Measurements from ENCODE around the gene GSTT2.
"Not testable (repeated sequence)": the region's sequence is repeated elsewhere in the genome, so short reads cannot be mapped to it uniquely, and the experiment has no call there.

The GSTT2 gene

DNA sequence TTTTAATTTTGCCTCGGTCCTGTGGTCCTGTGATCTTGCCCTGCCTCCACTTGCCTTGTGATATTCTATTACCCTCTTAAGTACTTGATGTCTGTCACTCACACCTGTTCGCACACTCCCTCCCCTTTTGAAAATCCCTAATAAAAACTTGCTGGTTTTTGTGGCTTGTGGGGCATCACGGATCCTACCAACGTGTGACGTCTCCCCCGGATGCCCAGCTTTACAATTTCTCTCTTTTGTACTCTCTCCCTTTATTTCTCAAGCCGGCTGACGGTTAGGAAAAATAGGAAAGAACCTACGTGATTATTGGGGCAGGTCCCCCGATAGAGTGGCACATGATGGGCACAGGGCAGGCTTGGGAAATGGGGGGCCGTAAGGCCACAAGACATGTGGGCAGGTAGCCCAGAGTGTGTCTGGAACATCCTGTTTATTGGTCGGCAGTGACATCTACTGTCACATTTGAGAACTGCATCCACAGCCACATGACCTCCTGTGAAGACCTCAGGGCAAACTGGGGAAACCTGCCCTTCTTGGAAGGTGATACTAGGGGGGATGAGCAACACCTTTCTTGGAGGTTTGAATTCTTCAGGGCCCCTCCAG lies 23.5 kb upstream of the GSTT2 start:
- peak; percentile 78 for DNase-seq (ENCODE audit: low read depth)
- TF ChIP-seq, protein P1, sequence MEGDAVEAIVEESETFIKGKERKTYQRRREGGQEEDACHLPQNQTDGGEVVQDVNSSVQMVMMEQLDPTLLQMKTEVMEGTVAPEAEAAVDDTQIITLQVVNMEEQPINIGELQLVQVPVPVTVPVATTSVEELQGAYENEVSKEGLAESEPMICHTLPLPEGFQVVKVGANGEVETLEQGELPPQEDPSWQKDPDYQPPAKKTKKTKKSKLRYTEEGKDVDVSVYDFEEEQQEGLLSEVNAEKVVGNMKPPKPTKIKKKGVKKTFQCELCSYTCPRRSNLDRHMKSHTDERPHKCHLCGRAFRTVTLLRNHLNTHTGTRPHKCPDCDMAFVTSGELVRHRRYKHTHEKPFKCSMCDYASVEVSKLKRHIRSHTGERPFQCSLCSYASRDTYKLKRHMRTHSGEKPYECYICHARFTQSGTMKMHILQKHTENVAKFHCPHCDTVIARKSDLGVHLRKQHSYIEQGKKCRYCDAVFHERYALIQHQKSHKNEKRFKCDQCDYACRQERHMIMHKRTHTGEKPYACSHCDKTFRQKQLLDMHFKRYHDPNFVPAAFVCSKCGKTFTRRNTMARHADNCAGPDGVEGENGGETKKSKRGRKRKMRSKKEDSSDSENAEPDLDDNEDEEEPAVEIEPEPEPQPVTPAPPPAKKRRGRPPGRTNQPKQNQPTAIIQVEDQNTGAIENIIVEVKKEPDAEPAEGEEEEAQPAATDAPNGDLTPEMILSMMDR (IDR thresholded peaks at IDR 0.05; ENCODE audit: low read length, missing control alignments) = peak; percentile 75
- H3K4me3 ChIP-seq (replicated peaks; ENCODE audit: low read depth, low read length) = not testable (repeated sequence)

DNA sequence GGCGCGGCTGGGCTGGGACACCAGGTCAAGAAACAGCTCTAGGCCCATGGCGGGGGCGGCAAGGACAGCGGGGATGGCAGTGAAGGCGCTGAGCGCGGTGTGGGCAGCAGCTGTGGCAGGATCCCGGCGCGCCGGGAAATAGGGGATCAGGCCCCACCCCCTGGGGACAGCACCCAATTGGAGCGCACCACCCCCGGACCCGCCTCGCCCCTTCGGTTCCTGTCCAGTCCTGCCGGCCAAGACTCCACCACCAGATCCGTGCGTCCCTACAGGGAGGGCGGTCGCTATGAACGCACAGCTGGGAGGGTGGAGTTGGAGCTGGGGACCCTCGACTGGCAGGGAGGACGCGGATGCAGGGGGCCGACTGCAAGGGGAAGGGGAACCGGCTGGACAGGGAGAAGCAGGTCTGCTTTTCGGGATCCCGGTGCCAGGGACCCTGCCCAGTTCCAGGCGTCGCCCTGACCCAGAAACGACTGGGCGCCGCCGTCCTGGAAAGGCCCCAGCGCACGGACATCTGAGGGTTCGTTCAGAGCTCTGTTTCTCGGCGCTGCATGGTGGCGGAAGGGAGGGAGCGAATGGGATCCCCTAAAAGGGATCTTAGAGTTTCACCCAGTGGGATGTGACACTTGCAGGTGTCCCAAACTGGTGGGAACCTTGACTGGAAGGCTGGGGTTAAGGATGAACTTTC lies 18.7 kb upstream of the GSTT2 start, which contains the start of gene GSTT2B:
TSS of gene GSTT2B (minus strand) at position 112 of the 688 bp plus-strand sequence. CDS start at position 48, 64 bp downstream.
- peak within 1 kb of the TSS; percentile 33 for H3K4me3 ChIP-seq (replicated peaks; ENCODE audit: low read depth, low read length)

DNA sequence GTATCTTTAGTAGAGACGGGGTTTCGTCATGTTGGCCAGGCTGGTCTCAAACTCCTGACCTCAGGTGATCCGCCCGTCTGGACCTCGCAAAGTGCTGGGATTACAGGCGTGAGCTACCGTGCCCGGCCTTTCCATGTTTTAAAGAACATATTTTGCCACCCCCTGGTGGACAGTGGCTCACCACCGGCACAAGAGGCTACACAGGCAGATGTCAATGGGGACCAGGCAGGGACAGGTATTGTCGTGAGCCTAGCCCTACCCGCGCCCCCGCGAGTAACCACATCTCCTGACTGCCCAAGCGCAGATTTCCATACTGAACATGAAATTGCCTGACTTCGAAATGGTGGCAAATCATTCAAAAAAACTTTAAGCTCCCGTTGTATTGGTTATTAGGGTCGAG lies 13.8 kb upstream of the GSTT2 start:
- not testable (repeated sequence) for H3K4me3 ChIP-seq (replicated peaks; ENCODE audit: low read depth, low read length); DNase-seq (ENCODE audit: low read depth)

More for the DNA sequence above, 18.7 kb upstream of the GSTT2 start, which contains the start of gene GSTT2B:
- DNase-seq (ENCODE audit: low read depth) = not testable (repeated sequence)

DNA sequence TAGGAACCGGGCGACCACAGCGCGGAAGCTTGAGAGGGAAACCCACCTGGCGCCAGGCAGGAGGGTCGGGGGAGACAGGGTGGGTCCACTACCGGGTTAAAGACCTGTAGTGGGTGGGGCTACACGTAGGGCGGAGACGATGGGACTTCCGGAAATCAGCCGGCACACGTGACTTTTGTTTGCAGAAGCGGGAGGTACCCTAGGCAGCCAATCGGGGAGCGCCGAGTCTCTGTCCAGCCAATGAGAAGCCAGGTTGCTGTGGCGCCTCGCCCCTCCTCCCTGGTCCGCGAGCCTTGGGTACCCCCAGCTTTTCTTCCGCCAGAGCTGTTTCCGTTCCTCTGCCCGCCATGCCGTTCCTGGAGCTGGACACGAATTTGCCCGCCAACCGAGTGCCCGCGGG lies 13.4 kb upstream of the GSTT2 start, which contains the start of gene DDTL:
TSS of gene DDTL (plus strand) at position 321 of the 400 bp plus-strand sequence. CDS start at position 348, 27 bp downstream.
- not testable (repeated sequence) for H3K4me3 ChIP-seq (replicated peaks; ENCODE audit: low read depth, low read length); DNase-seq (ENCODE audit: low read depth)

DNA sequence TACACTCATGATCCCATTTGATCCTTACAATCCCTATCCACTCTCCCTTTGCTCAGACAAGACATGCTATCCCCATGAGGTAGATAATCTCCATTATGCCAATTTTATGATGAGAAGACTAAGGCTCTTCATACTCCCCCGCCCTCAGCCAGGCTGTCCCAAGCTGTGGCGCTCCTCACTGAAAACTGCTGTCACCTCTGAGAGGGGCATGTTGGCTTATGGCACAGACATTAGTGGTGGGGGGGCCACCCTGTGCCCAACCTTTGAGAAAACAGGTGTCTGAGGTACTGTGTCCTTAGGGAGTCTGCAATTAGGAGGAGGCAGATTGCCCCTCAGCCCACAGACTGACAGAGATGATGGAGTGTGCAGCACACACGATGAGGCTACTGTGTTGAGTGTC lies 10.9 kb upstream of the GSTT2 start:
- H3K4me3 ChIP-seq (replicated peaks; ENCODE audit: low read depth, low read length) = no peak overlapping the region
- TF ChIP-seq, protein P1 (IDR thresholded peaks at IDR 0.05; ENCODE audit: low read length, missing control alignments) = no peak

DNA sequence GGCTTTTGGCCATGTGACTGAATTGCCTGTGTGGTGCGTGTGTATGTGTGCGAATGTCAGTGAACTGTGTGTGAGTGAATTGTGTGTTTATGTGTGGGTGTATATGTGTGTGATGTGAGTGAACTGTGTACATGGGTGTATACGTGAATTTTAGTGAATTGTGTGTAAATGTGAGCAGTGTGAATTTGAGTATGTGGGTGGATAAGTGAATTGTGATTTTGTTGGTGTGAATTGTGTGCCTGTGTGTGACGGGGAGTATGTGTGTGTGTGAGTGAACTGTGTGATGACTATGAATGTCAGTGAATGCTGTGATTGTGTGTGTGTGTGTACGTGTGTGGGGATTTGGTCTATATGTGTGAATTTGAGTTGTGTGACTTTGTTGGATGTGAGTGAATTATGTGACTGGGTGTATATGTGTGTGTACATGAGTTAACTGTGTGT lies 9.7 kb upstream of the GSTT2 start:
- no peak overlapping the region for H3K4me3 ChIP-seq (replicated peaks; ENCODE audit: low read depth, low read length)
- no peak for DNase-seq (ENCODE audit: low read depth)
- TF ChIP-seq, protein P1 (IDR thresholded peaks at IDR 0.05; ENCODE audit: low read length, missing control alignments) = no peak

More for the DNA sequence above, 10.9 kb upstream of the GSTT2 start:
- DNase-seq (ENCODE audit: low read depth) = no peak

DNA sequence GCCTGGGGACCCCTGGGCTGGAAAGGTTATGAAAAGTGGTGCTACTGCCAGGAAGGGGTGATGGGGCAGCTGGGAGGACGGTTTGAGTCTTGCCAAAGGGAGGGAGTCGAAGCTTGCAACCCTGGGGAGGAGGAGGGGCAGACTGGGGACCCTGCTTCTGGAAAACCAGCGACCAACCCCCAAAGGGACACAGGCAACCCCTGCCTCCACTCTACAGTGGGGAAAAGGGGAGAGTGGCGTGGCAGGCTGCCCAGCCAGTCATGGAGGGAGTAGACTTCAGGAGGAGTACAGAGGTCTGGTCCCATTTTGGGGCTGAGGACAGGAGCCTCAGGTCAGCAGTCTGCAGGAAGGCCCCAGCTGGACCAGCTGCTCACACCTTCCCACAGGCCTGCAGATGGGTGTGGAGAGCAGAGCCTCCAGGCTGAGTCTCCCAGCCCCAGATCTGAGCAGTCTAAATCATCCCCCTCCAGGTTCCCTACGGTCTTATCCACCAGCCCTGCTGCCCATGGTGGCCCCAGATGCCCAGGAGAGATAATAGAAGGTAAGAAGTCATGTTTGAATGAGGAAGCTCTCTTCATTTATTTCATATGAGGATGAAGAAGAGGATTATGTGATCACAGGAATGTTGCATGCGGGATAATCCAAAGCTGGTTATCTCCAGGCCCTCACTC lies 9.0 kb upstream of the GSTT2 start:
- DNase-seq (ENCODE audit: low read depth) = no peak
- TF ChIP-seq, protein P1 (IDR thresholded peaks at IDR 0.05; ENCODE audit: low read length, missing control alignments) = no peak

DNA sequence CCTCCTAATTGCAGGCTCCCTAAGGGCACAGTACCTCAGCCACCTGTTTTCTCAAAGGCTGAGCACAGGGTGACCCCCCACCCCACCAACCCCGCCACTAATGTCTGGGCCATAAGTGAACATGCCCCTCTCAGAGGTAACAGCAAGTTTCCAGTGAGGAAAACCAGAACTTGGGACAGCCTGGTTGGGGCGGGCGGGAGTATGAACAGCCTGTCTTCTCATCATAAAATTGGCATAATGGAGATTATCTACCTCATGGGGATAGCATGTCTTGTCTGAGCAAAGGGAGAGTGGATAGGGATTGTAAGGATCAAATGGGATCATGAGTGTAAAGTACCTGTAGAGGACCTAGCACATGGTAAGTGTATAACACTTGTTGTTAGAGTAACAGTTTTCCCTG lies 8.0 kb upstream of the GSTT2 start:
- not testable (repeated sequence) for H3K4me3 ChIP-seq (replicated peaks; ENCODE audit: low read depth, low read length); DNase-seq (ENCODE audit: low read depth)

More for the DNA sequence above, 9.0 kb upstream of the GSTT2 start:
- no peak overlapping the region for H3K4me3 ChIP-seq (replicated peaks; ENCODE audit: low read depth, low read length)

DNA sequence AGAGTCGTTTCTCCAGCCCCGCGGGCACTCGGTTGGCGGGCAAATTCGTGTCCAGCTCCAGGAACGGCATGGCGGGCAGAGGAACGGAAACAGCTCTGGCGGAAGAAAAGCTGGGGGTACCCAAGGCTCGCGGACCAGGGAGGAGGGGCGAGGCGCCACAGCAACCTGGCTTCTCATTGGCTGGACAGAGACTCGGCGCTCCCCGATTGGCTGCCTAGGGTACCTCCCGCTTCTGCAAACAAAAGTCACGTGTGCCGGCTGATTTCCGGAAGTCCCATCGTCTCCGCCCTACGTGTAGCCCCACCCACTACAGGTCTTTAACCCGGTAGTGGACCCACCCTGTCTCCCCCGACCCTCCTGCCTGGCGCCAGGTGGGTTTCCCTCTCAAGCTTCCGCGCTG lies 5.6 kb upstream of the GSTT2 start, which contains the start of gene DDT:
TSS of gene DDT (minus strand) at position 97 of the 400 bp plus-strand sequence. CDS start at position 70, 27 bp downstream.
- DNase-seq (ENCODE audit: low read depth) = not testable (repeated sequence)

DNA sequence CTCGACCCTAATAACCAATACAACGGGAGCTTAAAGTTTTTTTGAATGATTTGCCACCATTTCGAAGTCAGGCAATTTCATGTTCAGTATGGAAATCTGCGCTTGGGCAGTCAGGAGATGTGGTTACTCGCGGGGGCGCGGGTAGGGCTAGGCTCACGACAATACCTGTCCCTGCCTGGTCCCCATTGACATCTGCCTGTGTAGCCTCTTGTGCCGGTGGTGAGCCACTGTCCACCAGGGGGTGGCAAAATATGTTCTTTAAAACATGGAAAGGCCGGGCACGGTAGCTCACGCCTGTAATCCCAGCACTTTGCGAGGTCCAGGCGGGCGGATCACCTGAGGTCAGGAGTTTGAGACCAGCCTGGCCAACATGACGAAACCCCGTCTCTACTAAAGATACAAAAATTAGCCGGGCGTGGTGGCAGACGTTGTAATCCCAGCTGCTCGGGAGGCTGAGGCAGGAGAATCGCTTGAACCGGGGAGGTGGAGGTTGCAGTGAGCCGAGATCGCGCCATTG lies 5.0 kb upstream of the GSTT2 start:
- H3K4me3 ChIP-seq (replicated peaks; ENCODE audit: low read depth, low read length) = not testable (repeated sequence)

More for the DNA sequence above, 5.6 kb upstream of the GSTT2 start, which contains the start of gene DDT:
- not testable (repeated sequence) for H3K4me3 ChIP-seq (replicated peaks; ENCODE audit: low read depth, low read length)

DNA sequence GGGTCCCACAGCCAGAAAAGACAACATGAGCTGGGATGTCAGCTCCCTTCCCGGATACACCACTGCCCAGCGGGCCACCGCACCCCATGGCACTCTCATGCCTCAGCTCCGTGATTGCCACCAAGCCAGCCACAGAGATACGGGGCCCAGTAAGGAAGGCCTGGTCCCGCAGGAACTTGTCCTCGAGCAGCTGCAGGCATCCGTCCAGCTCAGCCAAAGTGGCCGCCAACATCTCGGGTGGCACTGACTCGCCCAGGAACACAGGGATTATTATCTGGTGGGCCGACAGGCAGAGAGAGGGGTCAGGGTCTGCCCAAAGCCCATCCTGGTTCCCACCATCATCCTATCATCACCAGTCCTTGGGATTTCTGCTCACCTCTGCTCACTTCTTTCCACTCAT lies 2.6 kb upstream of the GSTT2 start:
- not testable (repeated sequence) for H3K4me3 ChIP-seq (replicated peaks; ENCODE audit: low read depth, low read length); DNase-seq (ENCODE audit: low read depth)

More for the DNA sequence above, 5.0 kb upstream of the GSTT2 start:
- not testable (repeated sequence) for DNase-seq (ENCODE audit: low read depth)

DNA sequence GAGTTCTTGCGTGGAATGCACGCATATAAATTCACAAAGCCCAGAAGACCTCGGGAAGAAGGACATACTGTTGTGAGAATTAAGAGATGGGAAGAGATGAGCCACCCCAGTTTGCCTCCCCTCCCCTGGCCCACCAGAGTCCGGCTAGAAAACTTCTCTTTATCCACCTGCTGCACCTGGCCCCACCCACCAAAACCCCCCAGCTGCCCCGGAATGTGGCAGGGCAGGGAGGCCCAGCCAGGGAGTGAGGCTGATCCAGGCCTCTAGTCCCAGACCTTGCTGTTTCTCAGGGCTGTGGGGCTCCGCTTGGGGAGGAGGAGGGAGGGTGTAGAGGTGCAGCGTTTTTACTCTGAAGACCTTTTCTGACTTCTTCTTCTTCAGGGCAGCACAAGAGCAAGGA lies 633 bp downstream of the GSTT2 start:
- DNase-seq (ENCODE audit: low read depth); H3K4me3 ChIP-seq (replicated peaks; ENCODE audit: low read depth, low read length): not testable (repeated sequence)

Data from fibroblast of pulmonary artery (primary cell).